Ishikawa (cell line): ENCODE results near the gene ZNF256.

Experiments
- CREB1 ChIP-seq: IDR thresholded peaks from 2 replicates; pipeline ENCODE4 v1.6.1; 2012; ENCODE audit warnings: low read depth
- EGR1 ChIP-seq: IDR thresholded peaks from 2 replicates; pipeline ENCODE4 v1.6.1; 2012
- EP300 ChIP-seq: IDR thresholded peaks from 2 replicates; pipeline ENCODE4 v1.6.1; 2012; ENCODE audit warnings: borderline replicate concordance
- FOXM1 ChIP-seq: IDR thresholded peaks from 2 replicates; pipeline ENCODE4 v1.6.1; 2012; ENCODE audit warnings: low read depth, borderline replicate concordance
- MAX ChIP-seq: IDR thresholded peaks from 2 replicates; pipeline ENCODE4 v1.6.1; 2012
- NFIC ChIP-seq: IDR thresholded peaks from 2 replicates; pipeline ENCODE4 v1.6.1; 2012
- RAD21 ChIP-seq: IDR thresholded peaks from 2 replicates; pipeline ENCODE4 v1.6.1; 2012; ENCODE audit warnings: low read depth
- REST ChIP-seq: IDR thresholded peaks from 2 replicates; pipeline ENCODE4 v1.6.1; 2012; ENCODE audit warnings: low read depth, mild to moderate bottlenecking
- TAF1 ChIP-seq: IDR thresholded peaks from 2 replicates; pipeline ENCODE4 v1.6.1; 2012; ENCODE audit warnings: low read depth, mild to moderate bottlenecking
- TCF12 ChIP-seq: IDR thresholded peaks from 2 replicates; pipeline ENCODE4 v1.6.1; 2012; ENCODE audit warnings: low read depth
- TEAD4 ChIP-seq: IDR thresholded peaks from 2 replicates; pipeline ENCODE4 v1.6.1; 2012
- USF1 ChIP-seq: IDR thresholded peaks from 2 replicates; pipeline ENCODE4 v1.6.1; 2012
- YY1 ChIP-seq: IDR thresholded peaks from 2 replicates; pipeline ENCODE4 v1.6.1; 2012; ENCODE audit warnings: low read depth
- ZBTB7A ChIP-seq: IDR thresholded peaks from 2 replicates; pipeline ENCODE4 v1.6.1; 2012; ENCODE audit warnings: low read depth

ZNF256 gene

GRCh38 chr19:57946316-57946715, 1.2 kb downstream of the ZNF256 start:
- TF ChIP-seq REST (no peak), USF1 (no peak), YY1 (no peak), TCF12 (no peak), CREB1 (no peak), EP300 (no peak), EGR1 (no peak), TAF1 (no peak)

GRCh38 chr19:57941593-57941992, 5.9 kb downstream of the ZNF256 start:
- TF ChIP-seq EP300 (no peak), TAF1 (no peak), YY1 (no peak), MAX (no peak), FOXM1 (no peak)

- no peak for TF ChIP-seq EP300
- no peak for TF ChIP-seq RAD21
- no peak for TF ChIP-seq EGR1
- TF ChIP-seq YY1, result no peak
- no peak for TF ChIP-seq FOXM1
- TF ChIP-seq TEAD4, result no peak
- TF ChIP-seq NFIC, result no peak
- no peak for TF ChIP-seq CREB1
Measured at GRCh38 chr19:57935731-57936130, 11.8 kb downstream of the ZNF256 start.

GRCh38 chr19:57934820-57935665, 12.5 kb downstream of the ZNF256 start, which contains the start of gene ZNF418:
Gene ZNF418, minus strand, starts transcription at chr19:57935402. Its CDS starts 1,580 bp downstream, at chr19:57933822.
- TF ChIP-seq YY1 (peak; percentile 19; the same call in 1 of the 2 replicates), NFIC (no peak), ZBTB7A (no peak)

GRCh38 chr19:57927587-57927986, 19.9 kb downstream of the ZNF256 start:
- TF ChIP-seq CREB1 (no peak), USF1 (no peak), MAX (no peak), EP300 (no peak), TEAD4 (no peak), RAD21 (no peak), REST (peak; percentile 60; the same call in 1 of the 2 replicates), TCF12 (no peak), TAF1 (no peak)

- TF ChIP-seq CREB1, result peak; percentile 67
- TF ChIP-seq YY1, result peak; percentile 73; the same call in 1 of the 2 replicates
- TF ChIP-seq TEAD4, result peak; percentile 33; the same call in 1 of the 2 replicates
- TF ChIP-seq TCF12, result 0 out of 2 replicates have a peak, but pooled peaks have one; percentile 14
- TF ChIP-seq TAF1, result peak; percentile 54; the same call in 1 of the 2 replicates
- peak; percentile 7; the same call in 1 of the 2 replicates for TF ChIP-seq RAD21
- peak; percentile 26 for TF ChIP-seq MAX
- peak; percentile 58 for TF ChIP-seq USF1
Measured at GRCh38 chr19:57916168-57916995, 31.1 kb downstream of the ZNF256 start, which contains the start of gene ZNF417. Gene ZNF417, minus strand, starts transcription at chr19:57916592. Its CDS starts 181 bp downstream, at chr19:57916411.
